Measurements from ENCODE around the gene NEDD8.
"Not testable (repeated sequence)": the region's sequence is repeated elsewhere in the genome, so short reads cannot be mapped to it uniquely, and the experiment has no call there.

The NEDD8 gene

DNA sequence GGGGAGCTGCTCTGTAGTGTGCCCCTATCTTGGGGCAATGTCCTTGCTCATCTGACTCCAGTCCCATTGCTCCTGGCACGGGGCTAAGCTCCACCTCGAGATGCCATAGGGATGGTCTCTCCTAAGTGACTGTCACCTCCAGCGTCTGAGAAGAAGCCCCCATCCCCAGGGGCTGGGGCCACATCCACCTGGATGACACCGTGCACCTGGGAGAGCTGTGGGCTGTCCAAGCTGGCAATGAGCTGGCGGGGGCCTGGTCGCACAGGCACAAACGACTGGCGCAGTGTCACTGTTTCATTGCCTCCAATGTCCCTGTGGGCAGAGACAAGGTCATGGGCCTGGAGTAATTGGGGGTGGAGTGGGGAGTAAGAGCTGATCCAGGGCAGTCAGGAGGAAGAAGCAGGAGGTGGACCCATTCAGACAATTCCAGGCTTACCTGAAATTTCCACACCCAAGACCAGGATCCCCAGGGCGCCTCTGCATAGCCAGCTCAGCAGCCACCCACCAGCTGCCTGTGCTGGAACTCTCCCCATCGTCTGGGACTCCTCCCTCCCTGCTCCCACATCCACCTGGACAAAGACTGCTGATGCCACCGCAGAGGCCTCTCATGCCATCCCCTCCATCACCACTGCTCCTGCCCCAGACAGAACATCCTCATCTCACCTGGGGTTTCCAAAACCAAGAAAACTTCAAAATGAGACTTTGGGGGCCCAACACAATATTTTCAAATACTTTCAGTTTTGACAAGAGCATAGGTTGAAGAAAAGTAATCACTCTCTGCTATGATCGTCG is 17.3 kb upstream of the NEDD8 start:
- no peak for DNase-seq

- no peak for DNase-seq
Measured at GRCh38 chr14:24247422-24247821, 15.3 kb upstream of the NEDD8 start.

DNA sequence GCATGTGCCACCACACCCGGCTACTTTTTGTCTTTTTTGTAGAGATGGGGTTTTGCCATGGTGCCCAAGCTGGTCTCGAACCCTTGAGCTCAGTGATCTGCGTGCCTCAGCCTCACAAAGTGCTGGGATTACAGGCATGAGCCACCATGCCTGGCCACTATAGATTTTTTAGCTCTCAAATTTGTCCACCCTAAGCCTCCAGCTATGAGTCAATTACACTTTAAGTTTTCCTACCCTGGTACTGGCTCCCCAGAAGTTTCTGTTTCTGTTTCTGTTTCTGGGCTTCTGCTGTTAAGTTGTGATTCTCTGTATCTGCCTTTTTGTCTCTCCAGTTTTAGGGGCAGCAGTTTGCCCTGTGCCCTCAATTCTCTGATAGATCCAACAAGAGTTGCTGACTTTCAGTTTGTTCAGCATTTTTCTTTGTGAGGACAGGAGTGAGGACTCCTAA is 14.6 kb upstream of the NEDD8 start:
- DNase-seq, result no peak

DNA sequence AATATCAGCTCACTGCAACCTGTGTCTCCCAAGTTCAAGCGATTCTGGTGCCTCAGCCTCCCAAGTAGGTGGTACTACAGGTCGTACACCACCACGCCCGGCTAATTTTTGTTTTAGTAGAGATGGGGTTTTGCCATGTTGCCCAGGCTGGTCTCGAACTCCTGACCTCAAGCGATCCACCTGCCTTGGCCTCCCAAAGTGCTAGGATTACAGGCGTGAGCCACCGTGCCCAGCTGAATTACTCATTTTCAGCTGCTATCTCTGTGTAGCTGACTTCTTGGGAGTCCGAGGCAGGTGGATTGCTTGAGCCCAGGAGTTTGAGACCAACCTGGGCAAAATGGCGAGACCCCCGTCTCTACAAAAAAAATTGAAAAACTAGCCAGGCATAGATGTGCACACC is 13.2 kb upstream of the NEDD8 start:
- not testable (repeated sequence) for DNase-seq

GRCh38 chr14:24243336-24243836 is 11.2 kb upstream of the NEDD8 start:
- peak in 4 of 56 donors; percentile 29 to 63 (median 48) for DNase-seq

- peak in 33 of 56 donors; percentile 57 to 99 (median 95) for DNase-seq
Measured at GRCh38 chr14:24241829-24242443, 9.8 kb upstream of the NEDD8 start.

DNA sequence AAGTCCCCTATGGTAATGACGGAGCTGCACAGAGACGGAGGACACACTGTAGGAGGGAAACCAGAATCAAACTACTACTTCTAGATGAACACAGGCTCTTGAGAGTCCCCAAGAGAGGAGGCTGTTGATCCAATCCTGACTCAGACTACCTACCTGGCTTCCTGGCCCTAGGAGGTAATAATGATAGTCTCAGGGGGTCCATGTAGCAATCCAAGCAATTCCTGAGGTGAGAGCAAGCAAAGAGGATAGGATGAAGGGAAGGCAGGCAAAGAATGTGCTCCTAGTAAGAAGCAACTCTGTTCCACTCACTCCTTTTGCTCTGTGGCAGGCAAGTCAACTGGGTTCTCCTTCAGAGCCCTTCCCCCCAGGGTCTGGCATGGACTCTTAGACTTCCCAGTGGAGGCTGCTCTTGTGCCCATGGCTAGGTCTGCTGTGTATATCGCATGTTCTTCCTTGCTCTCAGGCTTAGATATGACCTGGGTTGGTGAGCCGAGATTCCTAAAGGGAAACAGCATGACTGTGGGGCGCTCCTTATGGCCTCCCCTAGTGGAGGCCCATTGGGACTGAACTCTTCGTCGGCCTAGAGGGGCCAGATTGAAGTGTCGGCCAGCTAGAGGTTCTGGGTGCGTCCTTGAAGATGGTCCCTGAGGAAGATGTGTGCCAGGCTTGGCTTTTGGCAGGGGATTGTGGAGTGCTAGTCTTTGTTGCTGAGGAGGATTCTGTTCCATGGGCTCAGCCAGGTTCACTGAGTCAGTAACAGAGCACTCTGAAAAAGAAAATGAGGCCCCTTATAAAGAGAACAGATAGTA is 8.1 kb upstream of the NEDD8 start:
- no peak for DNase-seq

GRCh38 chr14:24238527-24239037 is 6.4 kb upstream of the NEDD8 start:
- DNase-seq, result no peak

DNA sequence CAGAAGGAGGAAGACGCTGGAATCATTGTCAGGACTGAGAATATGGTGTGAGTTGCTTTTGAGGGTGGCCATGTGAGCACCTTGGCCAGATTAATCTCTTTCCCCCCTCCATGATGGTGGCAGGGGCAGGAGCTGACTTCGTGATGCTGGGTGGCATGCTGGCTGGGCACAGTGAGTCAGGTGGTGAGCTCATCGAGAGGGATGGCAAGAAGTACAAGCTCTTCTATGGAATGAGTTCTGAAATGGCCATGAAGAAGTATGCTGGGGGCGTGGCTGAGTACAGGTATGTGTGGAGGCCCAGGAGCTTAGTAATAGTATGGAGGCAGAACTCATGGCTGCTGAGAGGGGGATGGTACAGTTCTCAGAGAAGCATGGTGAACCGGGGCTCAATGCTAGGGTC is 6.0 kb upstream of the NEDD8 start:
- DNase-seq, result no peak

DNA sequence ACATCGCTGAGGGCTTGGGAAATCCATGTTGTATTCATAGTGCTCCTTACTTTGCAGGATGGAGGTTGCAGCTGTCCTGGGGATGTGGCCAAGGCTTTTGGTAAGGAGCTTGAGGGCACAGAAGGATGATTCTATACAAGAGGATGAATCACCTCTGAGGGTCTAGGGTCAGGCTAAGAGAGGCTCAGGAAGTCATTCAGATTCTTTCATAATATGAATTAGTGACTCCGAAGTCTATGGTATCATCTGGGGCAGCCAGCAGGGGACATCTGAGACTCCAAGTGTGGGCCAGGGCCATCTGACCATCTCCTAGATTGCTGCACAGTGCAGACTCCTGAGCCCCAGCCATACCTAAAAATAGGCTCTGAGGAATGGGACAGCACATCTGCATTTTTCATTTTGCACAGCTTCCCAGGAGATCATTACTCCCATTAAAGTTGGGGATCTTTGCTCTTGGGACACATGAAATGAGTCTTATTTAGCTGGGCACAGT is 5.3 kb upstream of the NEDD8 start:
- DNase-seq, result no peak

GRCh38 chr14:24236689-24237462 is 4.7 kb upstream of the NEDD8 start:
- no peak for DNase-seq

GRCh38 chr14:24235804-24236688 is 3.9 kb upstream of the NEDD8 start:
- no peak for DNase-seq

- no peak for DNase-seq
Measured at GRCh38 chr14:24234095-24235005, 2.2 kb upstream of the NEDD8 start.

GRCh38 chr14:24233538-24233866 is 1.3 kb upstream of the NEDD8 start:
- DNase-seq, result no peak

DNA sequence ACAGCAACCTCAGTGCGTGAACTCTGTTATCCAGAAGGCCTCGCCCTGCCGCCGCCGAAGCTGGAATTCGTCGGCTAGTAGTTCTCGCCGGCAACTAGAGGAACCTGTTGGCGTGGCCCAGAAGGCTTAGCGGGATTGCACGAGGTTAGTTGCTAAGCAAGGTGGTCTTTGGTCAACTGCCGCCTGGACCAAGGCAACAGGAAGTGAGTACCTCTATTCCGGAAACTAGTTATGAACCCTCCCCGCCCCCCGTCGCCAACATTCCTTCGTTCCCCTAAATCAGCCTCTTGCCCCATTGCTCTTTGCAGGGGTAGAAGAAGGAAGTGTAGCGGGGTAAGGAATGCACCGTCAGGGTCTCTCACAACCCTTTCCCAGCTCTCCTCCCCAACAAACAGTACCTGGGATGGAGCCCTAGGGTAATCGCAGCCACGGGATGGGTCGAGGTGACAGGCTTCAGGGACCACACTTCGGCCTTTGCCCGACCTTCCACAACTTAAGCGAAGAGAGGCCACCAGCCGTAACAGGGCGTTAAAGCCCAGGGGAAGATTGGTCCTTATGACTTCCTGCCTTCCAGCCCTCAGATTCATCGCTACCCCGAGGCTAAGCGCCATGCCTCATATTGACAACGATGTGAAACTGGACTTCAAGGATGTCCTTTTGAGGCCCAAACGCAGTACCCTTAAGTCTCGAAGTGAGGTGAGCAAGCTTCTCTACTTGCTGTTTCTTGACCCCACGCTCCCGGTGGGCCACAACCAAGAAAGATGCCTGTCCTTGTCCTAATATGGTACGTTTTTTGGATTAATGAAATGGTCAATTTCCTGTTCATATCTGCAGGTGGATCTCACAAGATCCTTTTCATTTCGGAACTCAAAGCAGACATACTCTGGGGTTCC is 724 bp upstream of the NEDD8 start, which contains the start of gene GMPR2:
GMPR2 (plus strand) TSS at position 285 of the 893 bp plus-strand sequence; CDS start at position 610, 325 bp downstream.
- peak in 12 of 56 donors; percentile 26 to 91 (median 79) for DNase-seq

DNA sequence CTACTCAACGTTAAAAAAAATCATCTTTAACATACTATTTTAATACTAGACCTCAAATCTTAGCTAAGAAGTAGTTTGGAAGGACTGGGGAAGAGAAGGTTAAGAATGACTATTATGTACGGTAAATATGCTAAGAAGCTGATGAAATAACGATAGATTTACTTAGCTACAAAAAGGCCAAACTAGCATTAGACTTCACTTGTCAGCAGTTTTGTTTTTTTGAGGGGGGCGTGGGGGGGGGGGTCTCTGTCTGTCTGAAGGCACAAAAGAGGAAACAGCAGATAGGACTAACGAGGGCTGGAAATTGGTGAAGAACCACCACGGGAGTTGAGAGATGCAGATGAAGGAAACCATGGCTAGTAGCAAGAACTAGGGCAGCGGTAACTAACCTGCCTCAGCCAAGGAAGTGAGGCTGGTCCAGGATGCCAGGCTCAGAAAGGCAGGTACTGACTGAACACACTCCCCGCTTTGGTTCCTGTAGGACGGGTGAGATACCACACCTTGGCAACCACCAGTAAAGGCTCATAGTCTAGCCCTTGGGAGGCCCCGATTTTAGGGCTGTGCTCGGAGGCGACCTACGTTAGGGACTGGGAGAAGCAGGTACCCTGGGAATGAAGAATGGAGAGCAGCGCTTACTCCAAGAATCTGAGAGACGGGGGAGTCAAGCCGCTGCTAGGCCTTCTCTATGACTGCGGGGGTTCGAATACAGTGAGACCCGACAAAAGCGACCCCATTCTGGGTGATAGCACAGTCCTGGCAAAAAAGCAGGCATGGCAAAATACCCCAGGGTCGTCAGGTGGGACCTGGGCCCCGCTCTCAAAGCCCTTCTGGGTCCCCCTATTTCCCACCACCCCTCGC is 675 bp downstream of the NEDD8 start:
- peak in 5 of 56 donors; percentile 22 to 67 (median 57) for DNase-seq

All from nucleus accumbens (tissue), 56 donors.